ENCODE results near the gene SV2A.
"Not testable (repeated sequence)": the region's sequence is repeated elsewhere in the genome, so short reads cannot be mapped to it uniquely, and the experiment has no call there.

The SV2A gene

DNA sequence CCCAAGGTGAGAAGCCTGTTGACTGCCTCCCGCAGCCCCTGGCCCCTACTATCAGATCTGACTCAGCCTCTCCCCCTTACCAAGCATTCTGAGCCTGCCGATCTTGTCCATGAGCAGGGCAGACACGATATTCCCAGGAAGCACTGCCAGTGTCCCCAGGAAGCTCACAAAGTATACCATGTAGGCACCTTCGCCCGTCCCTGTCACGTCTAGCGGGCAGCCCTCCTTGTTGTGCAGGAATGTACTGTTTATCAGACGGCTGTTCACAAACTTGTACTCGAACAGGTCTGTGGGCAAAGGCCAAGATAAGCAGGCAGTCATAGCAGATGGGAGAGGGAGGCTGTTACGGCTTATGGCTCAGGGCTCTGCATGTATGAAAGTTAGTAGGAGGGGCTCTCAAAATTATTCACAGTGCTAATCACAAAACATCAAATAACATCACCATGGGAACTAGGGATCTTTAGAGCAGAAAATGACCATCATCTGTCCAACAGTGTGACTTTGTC lies 11.0 kb downstream of the SV2A start:
- Histone ChIP-seq H3K9me3 (ENCODE audit: insufficient read depth, low read depth, low read length) (no peaks in the 10 kb centered on the region), H3K27ac (ENCODE audit: low read length) (no peak overlapping the region), H3K4me3 (ENCODE audit: low read length) (no peak overlapping the region), H3K4me1 (ENCODE audit: insufficient read depth, low read length) (no peaks in the 10 kb centered on the region), H3K36me3 (ENCODE audit: insufficient read depth, low read depth, low read length) (peaks cover 69% of the 10 kb centered on the region), H3K27me3 (ENCODE audit: insufficient read depth, low read length) (no peaks in the 10 kb centered on the region), H3K9ac (ENCODE audit: low read depth, low read length) (no peak overlapping the region)

DNA sequence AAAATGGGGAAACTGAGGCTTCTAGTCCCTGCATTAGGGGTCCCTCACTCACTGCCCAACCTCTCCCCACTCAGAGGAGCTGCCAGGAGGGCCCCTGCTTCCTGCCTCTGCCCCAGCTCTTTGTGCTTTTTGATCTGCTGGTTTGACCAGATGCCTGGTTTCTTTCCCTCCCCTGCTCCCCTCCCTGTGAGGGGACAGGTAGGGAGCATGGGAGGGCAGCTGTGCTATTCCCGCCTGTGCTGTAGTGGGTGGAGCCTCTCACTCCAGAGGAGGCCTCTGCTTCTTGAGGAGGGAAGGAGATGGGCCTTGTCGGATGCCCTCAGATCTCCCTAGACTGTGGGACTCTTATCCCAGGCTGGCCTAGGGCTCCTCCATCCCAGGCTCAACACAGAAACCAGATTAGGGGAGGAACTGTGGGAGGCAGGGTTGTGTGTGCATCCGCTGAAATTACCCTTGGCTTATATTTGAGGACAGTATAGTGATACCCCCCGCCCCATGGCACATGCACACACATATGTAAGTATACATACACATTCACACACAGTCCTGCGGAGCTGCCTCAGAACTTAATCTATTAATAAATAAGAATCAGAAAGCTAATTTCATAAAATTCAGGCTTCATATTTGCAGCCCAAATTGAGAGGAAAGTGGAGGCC lies 13.7 kb downstream of the SV2A start:
- no peaks in the 10 kb centered on the region for H3K4me1 ChIP-seq (ENCODE audit: insufficient read depth, low read length)
- no peak overlapping the region for H3K4me3 ChIP-seq (ENCODE audit: low read length)
- H3K9me3 ChIP-seq (ENCODE audit: insufficient read depth, low read depth, low read length): no peaks in the 10 kb centered on the region
- no peaks in the 10 kb centered on the region for H3K27me3 ChIP-seq (ENCODE audit: insufficient read depth, low read length)
- peaks cover 43% of the 10 kb centered on the region for H3K36me3 ChIP-seq (ENCODE audit: insufficient read depth, low read depth, low read length)
- no peak overlapping the region for H3K9ac ChIP-seq (ENCODE audit: low read depth, low read length)
- no peak overlapping the region for H3K27ac ChIP-seq (ENCODE audit: low read length)

DNA sequence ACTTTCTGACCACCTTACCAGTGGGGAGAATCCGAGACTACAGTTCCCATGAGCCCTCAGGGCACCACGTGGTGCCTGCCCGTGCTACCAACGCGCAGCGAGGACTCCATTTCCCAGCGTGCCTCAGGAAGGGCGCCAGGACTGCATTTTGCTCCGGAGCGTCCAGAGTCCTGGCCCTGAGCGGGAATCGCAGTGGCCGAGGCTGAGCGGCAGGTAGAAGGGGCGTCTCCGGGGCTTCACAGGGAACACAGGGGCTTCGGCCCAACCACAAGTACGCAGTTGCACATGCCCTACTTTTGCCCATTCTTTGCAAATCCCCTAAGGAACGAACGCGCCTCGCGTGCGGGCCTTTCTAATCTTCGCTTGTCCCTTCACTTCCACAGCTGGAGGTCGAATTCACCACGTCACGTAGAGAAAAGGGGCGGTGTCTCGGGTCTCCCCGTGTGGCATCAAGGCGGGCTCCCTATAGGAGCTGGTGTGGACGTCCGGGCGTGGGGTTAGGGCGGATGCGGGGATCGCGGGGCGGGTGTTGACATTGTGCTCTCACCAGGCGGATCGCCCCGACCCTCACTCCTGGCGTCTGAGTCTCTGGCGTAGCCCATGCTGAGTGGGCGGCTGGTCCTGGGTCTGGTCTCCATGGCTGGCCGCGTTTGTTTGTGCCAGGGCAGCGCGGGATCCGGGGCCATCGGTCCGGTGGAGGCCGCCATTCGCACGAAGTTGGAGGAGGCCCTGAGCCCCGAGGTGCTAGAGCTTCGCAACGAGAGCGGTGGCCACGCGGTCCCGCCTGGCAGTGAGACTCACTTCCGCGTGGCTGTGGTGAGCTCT lies 18.0 kb downstream of the SV2A start, which contains the start of gene BOLA1:
Gene BOLA1, plus strand, starts transcription at position 109 of the 825 bp plus-strand sequence. Its CDS starts 492 bp downstream, at position 601.
- Histone ChIP-seq H3K27ac (ENCODE audit: low read length) (peak within 1 kb of the TSS; percentile 55), H3K9me3 (ENCODE audit: insufficient read depth, low read depth, low read length) (no peaks in the 10 kb centered on the region), H3K4me3 (ENCODE audit: low read length) (peak within 1 kb of the TSS; percentile 82), H3K36me3 (ENCODE audit: insufficient read depth, low read depth, low read length) (peaks cover 6% of the 10 kb centered on the region; the same call in 1 of the 2 replicates), H3K27me3 (ENCODE audit: insufficient read depth, low read length) (no peaks in the 10 kb centered on the region), H3K4me1 (ENCODE audit: insufficient read depth, low read length) (no peaks in the 10 kb centered on the region), H3K9ac (ENCODE audit: low read depth, low read length) (peak within 1 kb of the TSS; percentile 86; the same call in 1 of the 2 replicates)

- H3K36me3 ChIP-seq (ENCODE audit: insufficient read depth, low read depth, low read length): no peaks in the 10 kb centered on the region
Observed at GRCh38 chr1:149896575-149896974, 21.1 kb downstream of the SV2A start.

DNA sequence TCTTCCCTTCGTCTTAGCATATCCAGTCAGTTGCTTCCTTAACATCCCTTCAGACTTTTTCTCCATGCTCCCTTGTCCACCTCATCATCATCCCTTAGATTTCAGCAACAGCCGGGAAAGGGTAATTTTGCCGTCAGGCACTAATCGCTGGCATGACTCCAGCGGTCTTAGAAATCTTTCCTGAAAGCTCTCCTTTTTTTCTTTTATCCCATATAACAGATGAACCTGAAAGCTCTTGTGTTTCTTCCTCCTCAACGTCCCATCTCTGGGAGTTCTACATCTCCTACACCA lies 28.7 kb downstream of the SV2A start:
- Histone ChIP-seq H3K27ac (ENCODE audit: low read length) (peak overlapping the region; percentile 95), H3K9ac (ENCODE audit: low read depth, low read length) (peak overlapping the region; percentile 99), H3K9me3 (ENCODE audit: insufficient read depth, low read depth, low read length) (no peaks in the 10 kb centered on the region), H3K4me1 (ENCODE audit: insufficient read depth, low read length) (peaks cover 12% of the 10 kb centered on the region; the same call in 1 of the 2 replicates), H3K36me3 (ENCODE audit: insufficient read depth, low read depth, low read length) (no peaks in the 10 kb centered on the region), H3K27me3 (ENCODE audit: insufficient read depth, low read length) (no peaks in the 10 kb centered on the region), H3K4me3 (ENCODE audit: low read length) (peak overlapping the region; percentile 76)

More at GRCh38 chr1:149896575-149896974, 21.1 kb downstream of the SV2A start:
- no peaks in the 10 kb centered on the region for H3K27me3 ChIP-seq (ENCODE audit: insufficient read depth, low read length)
- H3K9me3 ChIP-seq (ENCODE audit: insufficient read depth, low read depth, low read length): no peaks in the 10 kb centered on the region
- no peak overlapping the region for H3K9ac ChIP-seq (ENCODE audit: low read depth, low read length)
- no peak overlapping the region for H3K4me3 ChIP-seq (ENCODE audit: low read length)
- no peaks in the 10 kb centered on the region for H3K4me1 ChIP-seq (ENCODE audit: insufficient read depth, low read length)
- H3K27ac ChIP-seq (ENCODE audit: low read length): no peak overlapping the region

GRCh38 chr1:149888247-149888998 lies 29.2 kb downstream of the SV2A start:
- Histone ChIP-seq H3K9ac (ENCODE audit: low read depth, low read length) (peak overlapping the region; percentile 99), H3K27ac (ENCODE audit: low read length) (peak overlapping the region; percentile 95), H3K4me3 (ENCODE audit: low read length) (peak overlapping the region; percentile 76), H3K9me3 (ENCODE audit: insufficient read depth, low read depth, low read length) (no peaks in the 10 kb centered on the region), H3K27me3 (ENCODE audit: insufficient read depth, low read length) (no peaks in the 10 kb centered on the region), H3K36me3 (ENCODE audit: insufficient read depth, low read depth, low read length) (no peaks in the 10 kb centered on the region), H3K4me1 (ENCODE audit: insufficient read depth, low read length) (peaks cover 12% of the 10 kb centered on the region; the same call in 1 of the 2 replicates)

DNA sequence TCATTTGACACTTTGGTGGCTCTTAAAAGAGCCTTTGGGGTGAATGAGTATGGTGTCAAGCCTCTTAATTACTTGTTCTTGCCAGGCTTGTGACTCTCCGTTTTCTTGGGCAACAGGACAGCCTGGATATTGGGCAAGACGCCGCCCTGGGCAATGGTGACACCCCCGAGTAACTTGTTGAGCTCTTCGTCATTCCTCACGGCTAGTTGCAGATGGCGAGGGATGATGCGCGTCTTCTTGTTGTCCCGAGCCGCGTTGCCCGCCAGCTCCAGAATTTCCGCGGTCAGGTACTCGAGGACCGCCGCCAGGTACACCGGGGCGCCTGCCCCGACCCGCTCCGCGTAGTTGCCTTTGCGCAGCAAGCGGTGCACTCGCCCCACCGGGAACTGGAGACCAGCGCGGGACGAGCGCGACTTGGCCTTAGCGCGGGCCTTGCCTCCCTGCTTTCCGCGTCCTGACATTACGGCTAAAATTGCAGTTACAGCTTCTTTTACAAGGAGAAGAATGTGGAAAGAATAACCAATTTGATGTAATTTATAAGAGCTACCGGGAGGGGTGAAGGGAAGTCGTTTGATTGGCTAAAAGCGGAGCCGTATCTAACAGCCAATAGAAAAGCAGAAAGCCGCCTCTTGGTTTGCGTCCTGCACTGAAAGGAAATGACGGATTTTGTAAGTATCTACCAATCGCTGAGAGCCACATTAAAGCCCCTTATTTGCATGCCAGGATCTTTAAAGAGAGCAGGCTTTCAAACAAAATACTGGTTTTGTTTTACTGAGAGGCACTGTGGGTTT lies 30.0 kb downstream of the SV2A start:
- no peaks in the 10 kb centered on the region for H3K9me3 ChIP-seq (ENCODE audit: insufficient read depth, low read depth, low read length)
- peak overlapping the region; percentile 76 for H3K4me3 ChIP-seq (ENCODE audit: low read length)
- H3K36me3 ChIP-seq (ENCODE audit: insufficient read depth, low read depth, low read length): no peaks in the 10 kb centered on the region
- H3K9ac ChIP-seq (ENCODE audit: low read depth, low read length): peak overlapping the region; percentile 99
- no peaks in the 10 kb centered on the region for H3K27me3 ChIP-seq (ENCODE audit: insufficient read depth, low read length)
- H3K4me1 ChIP-seq (ENCODE audit: insufficient read depth, low read length): peaks cover 12% of the 10 kb centered on the region; the same call in 1 of the 2 replicates
- H3K27ac ChIP-seq (ENCODE audit: low read length): peak overlapping the region; percentile 96

DNA sequence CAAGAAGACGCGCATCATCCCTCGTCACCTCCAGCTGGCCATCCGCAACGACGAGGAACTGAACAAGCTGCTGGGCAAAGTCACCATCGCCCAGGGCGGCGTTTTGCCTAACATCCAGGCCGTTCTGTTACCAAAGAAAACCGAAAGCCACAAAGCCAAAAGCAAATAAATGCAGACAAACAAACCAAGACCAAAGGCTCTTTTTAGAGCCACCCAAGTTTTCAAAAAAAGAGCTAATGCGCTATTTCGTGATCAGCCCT lies 30.5 kb downstream of the SV2A start:
- Histone ChIP-seq H3K4me3 (ENCODE audit: low read length) (peak overlapping the region; percentile 76), H3K4me1 (ENCODE audit: insufficient read depth, low read length) (peaks cover 12% of the 10 kb centered on the region; the same call in 1 of the 2 replicates), H3K27ac (ENCODE audit: low read length) (peak overlapping the region; percentile 96), H3K9ac (ENCODE audit: low read depth, low read length) (peak overlapping the region; percentile 99)
- H3K9me3 ChIP-seq (ENCODE audit: insufficient read depth, low read depth, low read length); H3K36me3 ChIP-seq (ENCODE audit: insufficient read depth, low read depth, low read length); H3K27me3 ChIP-seq (ENCODE audit: insufficient read depth, low read length): not testable (repeated sequence)

- no peaks in the 10 kb centered on the region for H3K36me3 ChIP-seq (ENCODE audit: insufficient read depth, low read depth, low read length)
- no peaks in the 10 kb centered on the region for H3K27me3 ChIP-seq (ENCODE audit: insufficient read depth, low read length)
- no peaks in the 10 kb centered on the region for H3K9me3 ChIP-seq (ENCODE audit: insufficient read depth, low read depth, low read length)
- peak overlapping the region; percentile 76 for H3K4me3 ChIP-seq (ENCODE audit: low read length)
- H3K27ac ChIP-seq (ENCODE audit: low read length): peak overlapping the region; percentile 96
- peaks cover 12% of the 10 kb centered on the region; the same call in 1 of the 2 replicates for H3K4me1 ChIP-seq (ENCODE audit: insufficient read depth, low read length)
- peak overlapping the region; percentile 99 for H3K9ac ChIP-seq (ENCODE audit: low read depth, low read length)
Observed at GRCh38 chr1:149886396-149887195, 31.0 kb downstream of the SV2A start.

DNA sequence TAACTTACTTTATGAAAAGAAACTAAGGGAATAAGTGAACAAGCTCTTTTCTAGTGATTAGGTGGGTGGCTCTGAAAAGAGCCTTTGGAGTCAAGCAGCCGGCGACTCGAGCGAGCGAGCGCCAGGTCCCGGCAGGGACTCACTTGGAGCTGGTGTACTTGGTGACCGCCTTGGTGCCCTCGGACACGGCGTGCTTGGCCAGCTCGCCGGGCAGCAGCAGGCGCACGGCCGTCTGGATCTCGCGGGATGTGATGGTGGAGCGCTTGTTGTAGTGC lies 31.6 kb downstream of the SV2A start:
- not testable (repeated sequence) for H3K27me3 ChIP-seq (ENCODE audit: insufficient read depth, low read length); H3K36me3 ChIP-seq (ENCODE audit: insufficient read depth, low read depth, low read length); H3K9me3 ChIP-seq (ENCODE audit: insufficient read depth, low read depth, low read length)
- Histone ChIP-seq H3K27ac (ENCODE audit: low read length) (peak overlapping the region; percentile 3), H3K9ac (ENCODE audit: low read depth, low read length) (peak overlapping the region; percentile 92), H3K4me3 (ENCODE audit: low read length) (peak overlapping the region; percentile 76), H3K4me1 (ENCODE audit: insufficient read depth, low read length) (peaks cover 12% of the 10 kb centered on the region; the same call in 1 of the 2 replicates)
